KOPT-K1 (cell line): ENCODE results near the gene SHROOM3.

ENCODE experiments used
- H3K27ac ChIP-seq: fragments of 200-600 bp; sonication (generic); 2 replicates; pipeline ENCODE4 v1.5.1; 2016; ENCODE audit warnings: antibody characterized with exemption, mild to moderate bottlenecking, low read depth, low read length; ENCODE audit not compliant: poor library complexity, severe bottlenecking
- H3K36me3 ChIP-seq: fragments of 200-600 bp; sonication (generic); 2 replicates; pipeline ENCODE4 v1.5.1; 2017; ENCODE audit warnings: antibody characterized with exemption, mild to moderate bottlenecking, low read length, moderate library complexity; ENCODE audit not compliant: insufficient read depth
- H3K9me3 ChIP-seq: fragments of 200-600 bp; sonication (generic); 2 replicates; pipeline ENCODE4 v1.5.1; 2017; ENCODE audit warnings: antibody characterized with exemption, low read length, mild to moderate bottlenecking; ENCODE audit not compliant: insufficient read depth, poor library complexity, severe bottlenecking

The SHROOM3 gene

DNA sequence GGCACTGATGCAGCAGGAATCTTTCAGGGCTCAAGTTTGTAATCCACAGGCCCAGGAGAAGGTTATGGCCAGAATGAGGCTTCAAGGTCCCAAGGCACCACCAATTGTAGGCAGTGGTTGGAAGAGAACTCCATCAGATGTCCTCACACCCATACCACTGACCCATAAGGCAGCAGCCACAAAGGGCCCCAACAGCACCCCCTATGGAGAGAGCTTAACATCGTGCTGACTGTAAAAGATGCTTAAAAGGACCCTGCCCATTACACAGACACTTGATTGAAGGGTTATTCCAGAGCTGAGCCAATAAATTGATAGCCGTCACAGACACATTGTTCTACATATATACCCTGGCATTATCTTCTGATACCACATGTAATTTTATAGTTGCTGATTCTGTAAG is 349.2 kb downstream of the SHROOM3 start:
- Histone ChIP-seq H3K9me3 (no peaks in the 10 kb centered on the region), H3K36me3 (no peaks in the 10 kb centered on the region), H3K27ac (no peak overlapping the region)

DNA sequence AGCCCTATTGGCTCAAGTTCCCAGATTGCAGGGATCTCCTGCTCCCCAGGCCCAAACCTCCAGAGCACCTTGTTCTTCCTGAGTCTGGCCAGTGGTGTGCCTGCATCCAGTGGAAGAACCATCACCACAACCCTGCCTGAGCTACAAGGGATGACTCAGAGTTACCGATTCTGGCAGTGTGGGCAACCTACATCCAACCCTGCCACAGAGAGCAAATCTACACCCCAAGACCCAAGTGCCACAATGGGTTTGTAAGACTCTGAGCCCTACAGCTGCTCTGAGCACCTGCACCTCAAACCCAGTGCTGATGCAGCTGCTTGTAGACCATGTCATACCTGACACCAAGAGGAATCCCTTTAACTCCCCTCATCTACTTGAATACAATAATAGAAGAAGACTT is 352.9 kb downstream of the SHROOM3 start:
- Histone ChIP-seq H3K9me3 (no peaks in the 10 kb centered on the region), H3K27ac (no peak overlapping the region), H3K36me3 (no peaks in the 10 kb centered on the region)

DNA sequence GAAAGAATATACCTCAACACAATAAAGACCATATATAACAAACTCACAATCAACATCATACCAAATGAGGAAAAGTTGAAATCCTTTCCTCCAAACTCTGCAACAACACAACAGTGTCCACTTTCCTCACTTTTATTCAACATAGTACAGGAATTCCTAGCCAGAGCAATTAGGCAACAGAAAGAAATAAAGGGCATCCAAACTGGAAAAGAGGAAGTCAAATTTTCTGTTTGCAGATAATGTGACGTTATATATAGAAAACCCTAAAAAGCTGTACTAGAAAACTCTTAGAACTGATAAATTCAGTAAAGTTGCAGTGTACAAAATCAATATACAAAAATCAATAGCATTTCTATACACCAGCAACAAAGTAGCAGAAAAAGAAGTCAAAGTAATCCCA is 355.3 kb downstream of the SHROOM3 start:
- Histone ChIP-seq H3K9me3 (no peaks in the 10 kb centered on the region), H3K36me3 (no peaks in the 10 kb centered on the region), H3K27ac (no peak overlapping the region)

DNA sequence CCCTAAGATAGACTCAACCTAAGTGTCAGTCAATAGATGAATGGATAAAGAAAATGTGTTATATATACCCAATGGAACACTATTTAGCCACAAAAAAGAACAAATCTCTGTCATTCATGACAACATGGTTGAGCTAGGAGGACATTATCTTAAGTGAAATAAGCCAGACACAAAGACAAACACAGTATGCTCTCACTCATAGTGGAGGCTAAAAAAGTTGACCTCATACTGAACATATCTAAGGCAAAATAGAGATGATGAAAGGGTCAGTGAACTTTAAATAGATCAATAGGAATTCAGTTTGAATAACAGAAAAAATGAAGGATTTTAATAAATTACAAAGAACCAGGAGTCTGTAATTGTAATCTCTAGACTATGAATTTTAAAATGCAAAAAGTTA is 356.4 kb downstream of the SHROOM3 start:
- H3K36me3 ChIP-seq = no peaks in the 10 kb centered on the region
- H3K9me3 ChIP-seq = no peaks in the 10 kb centered on the region
- no peak overlapping the region for H3K27ac ChIP-seq

DNA sequence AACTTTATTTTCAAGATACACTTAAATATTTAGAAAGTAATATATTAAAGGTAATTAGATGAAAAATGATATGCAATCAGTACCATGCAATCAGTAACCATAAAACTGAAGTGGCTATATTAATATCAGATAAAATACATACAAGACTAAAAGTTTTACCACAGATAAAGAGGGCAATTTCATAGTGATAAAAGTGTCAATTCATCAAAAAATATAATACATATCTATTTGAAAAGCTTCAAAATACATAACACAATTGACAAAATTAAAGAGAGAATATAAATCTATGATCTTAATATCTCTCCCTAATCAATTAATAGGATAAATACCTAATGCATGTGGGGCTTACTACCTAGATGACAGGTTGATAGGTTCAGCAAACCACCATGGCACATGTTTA is 357.4 kb downstream of the SHROOM3 start:
- no peak overlapping the region for H3K27ac ChIP-seq
- H3K36me3 ChIP-seq = no peaks in the 10 kb centered on the region
- no peaks in the 10 kb centered on the region for H3K9me3 ChIP-seq

DNA sequence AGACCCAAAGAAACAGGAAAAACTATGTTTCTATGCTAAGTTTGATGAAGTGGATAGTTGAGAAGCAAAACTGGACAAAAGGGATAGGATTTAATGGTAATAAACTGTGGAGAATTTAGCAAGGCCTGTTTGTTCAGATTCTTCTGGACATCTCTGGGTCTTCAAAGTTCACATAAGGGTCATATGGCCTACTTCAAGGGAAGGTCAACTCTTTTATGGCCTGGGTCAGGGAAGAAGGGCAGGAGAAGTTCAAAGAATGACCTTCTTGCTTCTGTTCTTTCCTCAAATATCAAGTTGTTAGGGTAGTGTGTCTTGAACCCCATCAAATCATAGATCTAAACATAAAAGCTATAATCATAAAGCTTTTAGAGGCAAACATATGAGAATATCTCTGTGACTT is 360.2 kb downstream of the SHROOM3 start:
- H3K36me3 ChIP-seq = no peaks in the 10 kb centered on the region
- no peaks in the 10 kb centered on the region for H3K9me3 ChIP-seq
- no peak overlapping the region for H3K27ac ChIP-seq

DNA sequence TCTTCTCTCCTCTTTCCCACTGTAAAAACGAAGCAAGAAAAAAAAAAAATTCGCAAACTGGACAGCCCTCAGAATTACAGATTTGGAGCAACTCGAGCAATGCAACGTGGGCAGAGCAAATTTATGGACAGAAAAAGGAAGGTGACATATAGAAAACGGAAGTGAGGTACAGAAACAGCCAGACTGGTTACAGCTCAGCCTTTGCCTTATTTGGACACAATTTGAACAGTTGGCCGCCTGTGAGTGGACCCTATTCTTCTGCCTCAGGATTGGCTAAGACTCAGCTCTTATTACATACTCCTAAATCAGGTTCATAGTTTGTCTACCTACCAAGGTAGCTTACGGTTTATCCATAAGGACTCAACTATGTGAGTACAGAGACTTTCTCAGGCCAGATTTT is 364.1 kb downstream of the SHROOM3 start:
- no peaks in the 10 kb centered on the region for H3K9me3 ChIP-seq

DNA sequence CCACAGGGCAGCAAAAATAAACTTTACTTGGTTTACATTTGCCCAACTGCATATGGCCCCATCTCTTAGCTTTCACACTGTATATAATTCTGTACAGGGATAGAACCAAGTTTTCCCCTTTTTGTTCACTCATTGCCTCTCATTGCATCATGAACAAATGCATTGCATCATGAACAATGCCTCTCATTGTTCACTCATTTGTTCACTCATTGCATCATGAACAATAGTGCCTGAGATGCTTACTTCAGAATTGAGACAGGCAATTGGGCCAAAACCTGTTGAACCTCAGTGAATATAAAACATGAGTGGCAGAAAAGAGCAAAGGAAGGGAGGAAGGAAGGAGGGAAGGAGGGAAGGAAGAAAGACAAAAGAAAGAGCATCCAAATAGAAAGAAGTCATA is 364.7 kb downstream of the SHROOM3 start:
- no peaks in the 10 kb centered on the region for H3K9me3 ChIP-seq
- H3K36me3 ChIP-seq = no peaks in the 10 kb centered on the region
- no peak overlapping the region for H3K27ac ChIP-seq

More for the DNA sequence above, 364.1 kb downstream of the SHROOM3 start:
- Histone ChIP-seq H3K36me3 (no peaks in the 10 kb centered on the region), H3K27ac (no peak overlapping the region)

DNA sequence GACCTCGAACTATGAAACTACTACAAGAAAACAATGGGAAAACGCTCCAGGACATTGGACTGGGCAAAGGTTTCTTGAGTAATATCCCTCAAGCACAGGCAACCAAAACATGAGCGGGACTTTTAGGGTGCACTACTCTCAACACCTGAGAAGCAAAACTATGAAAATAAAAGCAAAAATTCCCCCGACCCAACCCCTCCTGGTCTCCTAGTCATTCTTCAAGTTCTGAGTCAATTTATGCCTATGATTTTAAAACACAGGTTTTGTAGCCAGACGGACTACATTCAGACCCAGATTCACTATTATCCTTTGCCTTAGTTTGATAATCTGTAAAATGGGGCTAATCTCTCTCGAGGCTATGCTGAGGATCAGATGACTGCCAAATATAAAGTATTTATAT is 365.9 kb downstream of the SHROOM3 start:
- no peaks in the 10 kb centered on the region for H3K36me3 ChIP-seq
- H3K27ac ChIP-seq = no peak overlapping the region
- no peaks in the 10 kb centered on the region for H3K9me3 ChIP-seq

DNA sequence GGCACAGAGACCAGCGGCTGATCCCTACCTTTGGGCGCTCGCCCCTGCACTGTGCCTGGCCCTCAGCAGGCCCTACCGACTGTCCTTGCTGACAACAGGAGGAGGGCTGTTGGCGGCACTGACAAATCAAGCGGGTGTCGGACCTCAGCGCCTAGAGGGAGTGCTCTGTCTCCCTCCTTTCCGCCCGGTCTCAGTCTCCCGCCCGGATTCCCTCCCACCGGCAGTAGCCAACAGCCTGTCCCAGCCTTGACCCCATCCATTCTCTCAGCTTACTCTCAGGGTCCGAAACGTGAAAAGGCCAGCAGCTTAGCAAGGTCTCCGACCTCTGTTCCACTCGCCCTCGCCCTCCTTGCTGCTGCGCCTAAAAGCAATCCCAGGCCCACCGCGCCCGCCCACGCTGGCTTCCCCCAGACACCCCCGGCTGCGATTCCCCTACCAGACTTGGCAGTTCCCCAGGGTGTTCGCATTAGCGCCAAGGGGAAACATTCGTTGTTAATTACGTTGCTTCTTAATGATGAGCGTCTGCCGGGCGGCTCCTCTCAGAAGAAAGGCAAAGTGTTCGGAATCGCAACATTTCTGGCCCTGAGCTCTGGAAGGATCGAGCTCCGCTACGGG is 366.7 kb downstream of the SHROOM3 start:
- Histone ChIP-seq H3K36me3 (no peaks in the 10 kb centered on the region), H3K27ac (no peak overlapping the region), H3K9me3 (no peaks in the 10 kb centered on the region)

DNA sequence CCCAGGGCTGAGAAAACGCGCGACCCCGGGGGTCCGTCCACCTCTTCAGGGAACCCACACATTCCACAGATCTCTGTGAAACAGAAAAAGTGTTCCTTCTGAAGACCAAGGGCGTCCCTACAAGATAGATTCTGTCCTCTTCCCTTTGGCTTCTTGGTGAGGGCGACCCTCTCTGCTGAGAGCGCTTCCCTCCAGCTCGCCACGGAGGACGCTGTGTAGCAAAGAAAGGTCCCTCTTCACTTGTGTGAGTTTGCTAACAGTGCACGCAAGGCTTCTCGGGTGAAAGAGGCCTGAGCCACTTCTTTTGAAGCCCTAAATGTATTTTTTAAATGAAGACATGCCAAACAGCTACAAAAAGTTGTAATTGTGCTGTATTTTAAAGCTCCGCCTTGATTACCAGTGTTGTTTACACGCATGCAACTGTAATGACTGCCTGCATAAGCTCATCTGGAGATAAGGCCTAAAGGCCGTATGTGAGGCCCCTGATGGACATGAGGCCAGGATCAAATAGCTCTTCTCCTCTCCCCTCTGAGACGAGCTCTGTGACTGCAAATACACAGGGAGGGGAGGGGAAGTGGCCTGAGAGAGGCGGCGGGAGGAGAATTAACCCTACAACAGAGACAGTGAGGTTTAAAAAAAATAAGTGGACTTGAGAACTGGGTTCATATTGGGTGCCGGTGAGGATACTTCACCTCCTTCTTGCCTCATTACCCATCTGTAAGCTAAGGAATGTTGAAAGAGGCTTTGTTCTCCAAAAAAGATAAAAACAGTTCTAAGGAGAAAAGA is 367.4 kb downstream of the SHROOM3 start:
- no peaks in the 10 kb centered on the region for H3K36me3 ChIP-seq

DNA sequence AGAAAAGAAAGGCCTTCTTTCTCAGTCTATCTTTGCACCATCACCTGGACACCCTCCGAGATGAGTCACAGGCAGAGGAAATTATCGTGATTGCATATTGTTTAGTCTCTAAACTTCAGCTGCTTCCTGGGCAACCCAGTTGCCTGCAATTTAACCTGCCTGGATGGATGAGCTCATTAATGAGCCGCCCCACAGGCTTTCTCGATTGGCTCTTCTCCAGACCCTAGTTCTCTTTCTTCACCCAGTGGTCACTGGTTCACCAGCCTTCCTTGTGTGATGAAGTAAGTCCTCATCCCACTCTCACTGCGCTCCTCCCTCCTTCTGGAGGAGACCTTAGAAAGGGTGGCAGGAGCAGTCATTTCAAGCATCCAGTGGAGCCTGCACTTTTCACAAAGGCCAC is 368.5 kb downstream of the SHROOM3 start:
- Histone ChIP-seq H3K36me3 (no peaks in the 10 kb centered on the region), H3K27ac (no peak overlapping the region), H3K9me3 (peaks cover under 1% of the 10 kb centered on the region)

More for the DNA sequence above, 367.4 kb downstream of the SHROOM3 start:
- H3K9me3 ChIP-seq = no peaks in the 10 kb centered on the region
- H3K27ac ChIP-seq = no peak overlapping the region

DNA sequence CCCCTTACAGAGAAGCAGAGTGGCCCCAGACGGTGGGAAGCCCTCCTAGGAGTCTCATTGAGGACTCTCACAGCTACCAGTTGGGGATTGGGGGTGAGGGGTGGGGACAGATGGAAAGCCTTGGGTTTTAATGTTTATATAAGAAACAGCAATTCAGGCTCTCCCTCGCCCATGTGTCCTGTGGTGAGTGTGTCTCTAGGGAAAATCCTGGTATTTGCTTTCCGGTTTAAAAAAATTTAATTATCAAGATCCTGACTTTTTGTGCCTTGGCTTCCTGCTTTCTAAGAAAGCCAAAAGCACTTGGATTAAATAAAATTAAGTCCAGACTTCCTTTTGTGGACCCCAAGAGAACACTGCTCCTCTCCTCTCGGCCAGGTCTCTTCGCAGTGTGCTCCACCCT is 369.1 kb downstream of the SHROOM3 start:
- peaks cover 6% of the 10 kb centered on the region for H3K9me3 ChIP-seq
- H3K36me3 ChIP-seq = no peaks in the 10 kb centered on the region
- no peak overlapping the region for H3K27ac ChIP-seq

DNA sequence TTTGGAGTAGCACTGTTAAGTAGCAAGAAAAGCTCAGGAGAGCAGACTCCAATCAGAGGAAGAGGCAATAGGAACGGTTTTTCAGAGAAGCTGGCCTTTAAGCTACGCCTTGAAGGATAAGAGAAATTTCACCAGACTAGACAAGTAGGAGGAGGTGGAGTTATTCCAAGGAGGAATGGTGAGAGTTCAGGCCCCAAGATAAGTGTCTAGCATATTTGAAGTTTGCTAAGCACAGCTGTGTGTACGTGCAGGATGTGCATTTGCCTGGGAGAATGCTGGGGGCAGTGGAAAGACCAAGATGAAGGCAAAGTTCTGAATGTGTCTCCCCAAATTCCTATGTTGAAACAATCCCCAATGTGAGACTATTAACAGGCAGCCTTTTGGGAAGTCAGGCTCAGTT is 371.3 kb downstream of the SHROOM3 start:
- Histone ChIP-seq H3K36me3 (no peaks in the 10 kb centered on the region), H3K27ac (no peak overlapping the region), H3K9me3 (peaks cover 7% of the 10 kb centered on the region)

DNA sequence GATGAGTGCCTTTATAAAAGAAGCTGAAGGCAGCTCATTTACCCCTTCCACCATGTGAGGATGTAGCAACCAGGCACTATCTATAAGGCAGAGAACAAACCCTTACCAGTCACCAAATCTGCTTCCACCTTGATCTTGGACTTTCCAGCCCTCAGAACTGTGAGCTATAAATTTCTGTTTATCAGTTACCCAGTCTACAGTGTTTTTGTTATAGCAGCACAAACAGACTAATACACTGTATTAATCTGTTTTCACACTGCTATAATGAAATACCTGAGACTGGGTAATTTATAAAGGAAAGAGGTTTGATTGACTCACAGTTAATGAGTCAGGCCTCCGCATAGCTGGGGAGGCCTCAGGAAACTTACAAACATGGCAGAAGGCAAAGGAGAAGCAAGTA is 371.7 kb downstream of the SHROOM3 start:
- Histone ChIP-seq H3K9me3 (peaks cover 7% of the 10 kb centered on the region), H3K27ac (no peak overlapping the region), H3K36me3 (no peaks in the 10 kb centered on the region)
